HK-2 (cell line): ENCODE data around the gene SH3BP4.
A peak's percentile ranks its signal among the peaks of the same experiment; 100 is the strongest.

ENCODE experiments used
- DNase-seq: peaks from one replicate; pipeline ENCODE4 v3.0.0-alpha.2; 2018; ENCODE audit not compliant: unreplicated experiment

The SH3BP4 gene

DNA sequence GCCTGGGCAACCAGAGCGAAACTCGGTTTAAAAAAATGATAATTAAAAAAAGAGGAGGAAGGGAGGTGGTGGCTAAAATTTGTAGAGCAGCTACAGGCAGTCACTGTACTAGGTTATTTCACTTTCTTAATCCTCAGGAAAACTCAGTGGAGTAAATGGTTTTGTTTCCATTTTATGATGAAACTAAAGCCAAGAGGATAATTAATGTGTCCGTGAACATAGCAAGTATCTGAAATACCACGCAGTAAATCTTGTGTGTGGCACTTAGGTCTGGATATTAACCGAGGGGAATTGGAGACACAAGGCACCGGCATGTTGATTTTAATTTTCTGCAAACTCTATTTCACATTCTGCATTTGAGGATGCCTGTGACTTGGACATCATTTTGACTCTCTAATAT lies 14.5 kb downstream of the SH3BP4 start:
- DNase-seq: no peak

DNA sequence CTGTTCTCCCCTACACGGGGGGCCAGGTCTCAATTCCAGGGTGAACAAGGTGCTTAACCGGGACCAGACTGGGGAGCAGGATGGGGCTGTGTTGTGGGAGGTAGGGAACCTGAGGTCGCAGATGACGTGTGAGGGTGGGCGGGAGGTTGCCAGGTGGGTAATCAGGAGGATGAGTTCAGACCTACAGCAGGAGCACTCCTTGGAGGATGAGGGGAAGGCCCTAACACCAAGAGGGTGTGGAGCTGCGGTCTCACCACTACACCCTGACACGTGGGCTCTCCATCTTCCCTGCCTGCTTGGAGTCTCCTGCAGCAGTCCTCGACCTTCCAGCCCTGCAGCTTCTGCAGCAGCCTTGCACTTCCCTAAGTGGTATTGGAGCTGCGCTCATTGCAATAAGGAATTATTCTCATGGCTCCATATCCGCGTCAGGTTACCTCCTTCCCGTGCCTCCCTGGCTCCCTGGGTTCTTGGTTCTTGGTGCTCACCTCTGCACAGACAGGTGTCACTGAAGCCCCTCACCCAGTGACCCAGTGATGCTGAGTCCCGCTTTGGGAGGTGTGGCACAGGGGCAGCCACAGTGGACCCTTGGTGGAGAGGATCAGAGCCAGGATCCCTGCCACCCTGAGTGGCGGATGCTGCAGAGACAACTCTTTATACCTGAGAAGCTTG lies 15.5 kb downstream of the SH3BP4 start:
- no peak for DNase-seq

DNA sequence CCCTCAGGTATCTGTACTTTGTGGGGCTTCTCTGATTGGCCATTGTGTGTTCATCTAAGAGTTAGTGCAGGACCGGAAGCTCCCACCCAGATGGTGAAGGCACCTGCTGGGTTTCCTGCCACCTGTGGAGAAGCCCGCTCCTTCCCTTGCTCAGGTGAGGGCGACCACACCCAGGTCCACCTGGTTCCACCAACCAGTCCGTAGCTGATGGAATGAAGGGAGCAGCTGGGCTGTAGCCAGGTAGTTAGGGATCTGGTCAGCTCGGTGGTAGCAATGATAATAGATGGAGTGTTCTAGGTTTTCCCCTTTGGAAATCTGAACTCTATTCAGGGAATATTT lies 16.0 kb downstream of the SH3BP4 start:
- no peak for DNase-seq

DNA sequence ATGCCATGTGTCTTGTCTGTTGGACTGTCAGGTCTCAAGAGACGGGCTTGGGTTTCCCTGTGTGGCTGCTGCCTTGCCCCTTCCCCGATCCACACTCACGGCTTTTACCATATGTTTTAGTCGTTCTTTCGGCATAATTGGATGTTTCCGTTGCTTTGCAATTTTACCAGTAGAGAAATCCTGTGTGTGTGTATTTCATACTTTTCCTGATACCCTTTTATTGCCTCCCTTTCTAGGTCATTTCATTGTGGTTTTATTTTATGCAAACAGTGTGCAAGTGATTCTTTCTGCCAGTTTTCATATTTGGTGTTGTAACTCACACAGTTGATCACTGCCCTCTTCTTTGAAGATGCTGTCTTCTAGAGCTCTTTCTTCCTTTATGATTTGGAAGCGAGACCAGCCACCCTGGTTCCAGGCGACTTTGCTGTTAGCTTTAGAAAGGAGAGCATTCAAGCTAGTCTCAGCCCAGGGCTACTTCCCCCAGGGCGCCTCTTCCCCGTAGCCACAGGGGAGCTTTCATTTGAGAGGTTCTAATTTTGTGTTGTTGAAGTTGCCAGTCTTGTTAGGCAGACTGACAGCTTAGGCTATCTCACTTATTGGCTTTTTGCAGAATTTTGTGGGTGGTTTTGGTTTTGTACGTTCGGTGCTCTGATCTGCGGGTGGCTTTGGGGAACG lies 17.0 kb downstream of the SH3BP4 start:
- DNase-seq: no peak

DNA sequence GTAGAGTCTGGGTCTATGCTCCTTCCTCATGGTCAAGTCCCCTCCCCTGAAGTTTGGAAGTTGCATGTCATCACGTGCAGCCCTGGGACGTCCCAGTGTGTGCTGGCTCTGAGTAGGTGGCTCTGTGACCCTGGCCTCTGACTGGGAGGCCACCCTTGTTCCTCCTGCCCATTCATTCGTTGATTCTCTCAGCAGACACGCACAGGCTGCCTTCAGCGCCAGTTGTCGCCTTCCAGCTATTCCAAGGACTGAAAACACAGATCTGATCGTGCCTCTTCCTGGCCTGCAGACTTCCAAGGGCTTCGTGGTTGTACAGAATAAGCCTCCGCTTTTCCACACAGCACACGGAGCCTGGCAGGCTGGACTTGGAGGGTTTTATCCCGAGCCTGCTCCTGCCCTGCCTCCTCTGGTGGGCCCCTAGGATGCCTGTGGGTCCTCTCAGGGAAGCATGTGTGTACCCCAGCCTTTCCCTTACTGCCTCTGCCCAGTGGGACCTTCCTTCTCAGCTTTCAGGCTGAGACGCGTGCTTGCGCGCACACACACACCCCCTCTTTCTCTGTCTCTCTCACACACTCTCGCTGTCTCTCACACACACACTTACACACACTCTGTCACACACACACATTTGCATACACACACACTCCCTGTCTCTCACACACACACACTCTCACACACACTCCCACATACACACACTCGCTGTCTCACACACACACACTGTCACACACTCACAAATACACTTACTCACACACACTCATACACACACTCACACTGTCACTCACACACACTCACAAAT lies 17.7 kb downstream of the SH3BP4 start:
- no peak for DNase-seq

DNA sequence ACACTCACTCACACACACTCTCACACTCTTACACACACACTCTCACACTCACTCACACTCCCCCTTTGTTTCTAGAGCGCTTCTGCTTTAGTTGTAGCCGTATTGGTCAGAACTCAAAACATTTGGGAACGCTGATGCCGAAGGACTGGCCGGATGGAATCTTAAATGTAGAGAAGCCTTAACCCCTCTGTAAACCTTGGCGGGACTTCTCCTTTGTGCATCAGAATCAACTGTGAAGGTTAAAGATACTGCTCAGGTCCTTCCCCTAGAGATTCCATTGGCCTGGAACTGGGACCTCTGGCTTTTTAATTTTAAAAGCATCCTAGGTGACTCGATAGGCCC lies 18.3 kb downstream of the SH3BP4 start:
- DNase-seq: no peak

DNA sequence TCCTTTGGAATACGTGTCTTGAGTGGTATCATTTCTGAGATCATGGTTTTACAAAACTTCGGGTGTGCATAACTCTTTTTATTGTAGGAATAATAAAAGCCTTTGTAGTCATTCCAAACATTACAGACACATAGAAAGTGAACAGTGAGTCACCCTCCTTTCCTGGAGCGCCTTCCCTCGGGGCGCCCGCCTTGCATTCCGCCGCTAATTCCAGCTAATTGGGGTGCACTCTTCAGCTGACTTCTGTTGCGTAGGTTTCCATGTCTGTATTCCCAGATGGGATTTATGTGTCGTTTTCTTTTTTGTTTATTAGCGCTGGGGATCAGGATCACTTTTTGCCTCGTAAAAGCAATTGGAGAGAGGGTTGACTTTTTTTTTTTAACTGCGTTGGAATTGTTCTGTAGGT lies 18.7 kb downstream of the SH3BP4 start:
- DNase-seq: no peak

DNA sequence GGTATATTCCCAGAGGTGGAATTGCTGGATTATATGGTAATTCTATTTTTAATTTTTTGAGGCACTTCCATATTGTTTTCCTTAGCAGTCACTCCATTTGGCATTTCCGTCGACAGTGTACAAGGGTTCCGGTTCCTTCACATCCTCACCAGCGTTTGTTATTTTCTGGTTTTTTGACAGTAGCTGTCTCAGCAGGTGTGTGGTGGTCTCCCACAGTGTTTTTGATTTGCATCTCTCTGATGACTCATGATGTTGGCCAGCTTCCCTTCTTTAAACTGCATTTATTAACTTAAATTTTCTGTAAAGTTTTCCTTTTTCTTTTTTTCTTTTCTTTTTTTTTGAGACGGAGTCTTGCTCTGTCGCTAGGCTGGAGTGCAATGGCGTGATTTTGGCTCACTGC lies 19.7 kb downstream of the SH3BP4 start:
- no peak for DNase-seq

DNA sequence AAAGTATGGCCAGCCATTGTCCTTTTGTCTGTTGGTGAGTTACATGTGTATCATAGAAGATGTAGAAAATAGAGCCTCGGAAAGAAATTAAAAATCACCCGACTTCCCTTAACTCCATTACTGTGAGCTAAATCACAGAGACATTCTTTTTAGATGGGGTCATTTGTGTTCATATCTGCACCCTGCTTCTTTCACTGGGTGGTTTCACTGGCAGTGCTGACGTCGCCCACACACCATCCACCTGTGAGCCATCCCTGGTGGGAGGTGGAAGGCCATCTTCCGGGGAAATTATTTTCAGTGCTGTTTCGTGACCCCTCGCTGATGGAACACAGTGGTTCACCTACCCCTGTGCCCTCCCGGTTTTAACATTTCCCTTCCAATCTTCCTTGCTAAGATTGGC lies 21.2 kb downstream of the SH3BP4 start:
- DNase-seq: no peak

DNA sequence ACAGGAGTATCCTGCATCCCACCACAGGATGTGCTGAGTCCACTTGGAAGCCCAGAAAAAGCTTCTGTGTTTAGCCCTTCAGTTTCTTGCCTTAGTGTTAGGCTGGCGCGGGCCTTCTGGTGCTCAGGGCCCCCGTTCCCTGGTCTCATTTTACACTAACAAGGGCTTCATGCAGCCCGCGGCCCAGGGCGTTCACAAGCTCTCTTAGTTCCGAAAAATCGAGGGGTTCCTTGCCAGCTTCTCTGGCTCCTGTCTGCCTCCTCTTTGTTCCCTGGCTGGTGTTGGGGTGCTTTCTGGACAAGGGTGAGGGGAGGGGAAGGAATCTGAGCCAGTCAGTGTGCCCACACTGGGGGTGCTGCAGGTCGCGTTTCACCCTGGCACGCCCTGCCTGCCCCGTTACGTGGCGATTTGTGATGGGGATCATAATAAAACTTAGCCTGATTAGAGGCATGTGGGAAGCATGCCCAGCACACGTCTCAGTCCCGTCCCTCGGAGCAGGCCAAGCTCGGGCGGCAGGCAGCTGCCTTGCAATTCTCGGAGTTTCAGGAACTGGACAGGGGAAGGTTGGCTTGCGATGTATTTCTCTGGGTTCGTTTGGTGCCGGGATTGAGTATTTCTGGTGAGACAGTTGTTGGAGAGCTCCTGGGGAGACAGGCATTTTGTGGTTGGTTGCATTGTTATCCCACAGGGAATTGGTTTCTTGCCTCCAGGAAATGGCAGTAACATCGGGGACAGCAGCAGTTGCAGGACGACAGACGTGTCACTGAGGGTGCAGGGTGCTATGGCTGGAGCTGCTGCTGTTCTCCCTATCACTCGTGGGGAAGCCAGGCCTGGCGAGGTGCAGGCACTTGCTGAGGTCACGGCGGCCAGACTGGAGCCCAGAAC lies 22.9 kb downstream of the SH3BP4 start:
- no peak for DNase-seq

DNA sequence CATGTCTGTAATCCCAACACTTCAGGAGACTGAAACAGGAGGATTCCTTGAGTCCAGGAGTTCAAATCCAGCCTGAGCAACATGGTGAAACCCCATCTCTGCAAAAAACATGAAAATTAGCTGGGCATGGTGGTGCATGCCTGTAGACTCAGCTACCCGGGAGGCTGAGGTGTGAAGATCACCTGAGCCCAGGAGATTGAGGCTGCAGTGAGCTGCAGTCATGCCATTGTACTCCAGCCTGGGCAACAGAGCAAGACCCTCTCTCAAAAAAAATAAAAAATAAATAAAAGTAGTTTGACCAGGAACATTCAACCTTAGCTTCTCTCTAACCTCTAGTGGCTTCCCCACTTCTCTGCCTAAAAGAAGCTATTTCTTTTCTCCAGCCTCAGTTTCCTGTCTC lies 23.8 kb downstream of the SH3BP4 start:
- no peak for DNase-seq

DNA sequence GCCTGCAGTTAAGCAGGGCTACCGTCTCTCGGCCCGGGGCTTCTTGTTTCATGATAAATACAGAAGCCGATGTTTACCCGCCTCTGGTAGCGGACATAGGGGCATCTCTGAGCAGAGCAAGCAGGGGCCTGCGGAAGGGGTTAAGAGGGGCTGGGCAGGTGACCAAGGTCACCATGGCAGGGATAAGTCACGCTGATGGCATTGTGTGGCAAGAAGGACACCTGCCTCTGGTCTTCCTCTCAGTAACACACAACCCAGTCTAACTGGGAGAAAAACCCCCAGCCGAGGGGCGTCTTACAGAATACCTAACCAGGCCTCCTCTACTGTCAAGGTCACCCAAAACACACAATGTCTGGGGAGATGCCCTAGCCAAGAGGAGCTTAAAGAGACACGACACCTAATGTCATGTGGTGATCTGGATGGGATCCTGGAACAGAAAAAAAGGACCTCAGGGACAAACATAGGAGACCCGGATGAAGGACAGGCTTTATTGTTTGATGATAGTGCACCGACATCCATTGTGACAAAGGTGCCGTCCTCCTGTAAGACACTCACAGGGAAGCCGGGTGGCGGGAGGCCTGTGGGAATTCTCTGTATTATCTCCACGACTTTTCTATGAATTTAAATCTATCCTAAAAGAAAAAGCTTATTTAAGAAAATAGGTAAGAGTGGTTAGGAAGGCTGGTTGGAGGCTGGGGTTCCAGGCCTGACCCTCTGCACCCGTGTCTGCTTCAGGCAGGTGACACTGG lies 24.8 kb downstream of the SH3BP4 start:
- no peak for DNase-seq

DNA sequence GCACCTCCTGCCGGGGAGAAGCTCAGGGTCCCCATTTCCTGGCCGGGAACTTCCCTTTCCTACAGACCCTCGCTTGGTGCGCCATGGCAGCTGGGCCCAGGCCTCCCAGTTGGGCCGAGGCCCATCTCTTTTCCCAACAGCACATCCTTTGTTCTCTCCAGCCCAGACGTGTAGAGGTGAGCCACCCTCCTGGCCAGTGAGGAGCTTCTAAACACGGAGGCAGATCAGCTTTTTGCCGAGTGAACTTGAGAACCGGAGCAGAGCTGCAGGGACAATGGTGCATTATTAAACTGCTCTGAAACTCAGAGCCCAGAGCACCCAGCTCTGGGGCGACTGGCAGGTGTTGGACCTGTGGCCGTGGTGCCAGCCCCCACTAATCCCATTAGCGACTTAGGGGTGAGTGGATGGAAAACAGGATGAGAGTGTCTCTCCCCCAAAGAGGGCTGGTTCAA lies 25.4 kb downstream of the SH3BP4 start:
- no peak for DNase-seq

DNA sequence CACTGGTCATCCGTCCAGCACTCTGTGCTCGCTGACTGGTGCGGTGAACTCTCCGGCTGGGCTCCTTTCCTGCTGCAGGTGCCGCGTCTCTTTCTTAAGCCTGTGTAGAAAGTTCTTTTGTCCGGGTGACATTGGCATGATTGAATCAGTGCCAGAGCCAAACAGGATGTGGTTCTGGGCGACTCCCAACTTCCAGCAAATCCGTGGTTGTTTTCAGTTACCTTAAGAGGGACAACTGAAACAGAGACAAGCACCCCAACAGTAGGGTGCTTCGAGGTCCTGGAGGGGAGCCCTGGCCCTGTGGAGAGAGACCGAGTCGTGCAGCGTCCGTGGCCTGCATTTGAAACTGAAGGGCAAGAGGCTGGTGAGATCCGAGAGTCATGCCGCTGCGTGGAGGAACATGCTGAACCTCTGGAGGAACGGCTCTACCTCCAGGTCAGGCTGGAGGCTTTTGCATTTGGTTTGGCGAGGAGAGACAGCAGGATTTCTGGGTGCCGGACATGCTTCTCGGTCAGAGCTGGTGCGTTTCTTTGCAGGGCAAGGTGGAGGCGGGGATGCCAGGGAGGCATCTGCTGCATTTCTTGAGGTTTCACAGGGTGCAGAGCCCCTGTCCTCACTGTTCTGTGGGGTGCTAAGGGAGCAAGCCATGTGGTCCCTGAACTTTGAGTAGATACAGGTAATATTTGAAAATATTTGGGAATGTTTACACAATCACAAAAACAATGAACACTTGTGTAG lies 26.8 kb downstream of the SH3BP4 start:
- peak; percentile 26 for DNase-seq

DNA sequence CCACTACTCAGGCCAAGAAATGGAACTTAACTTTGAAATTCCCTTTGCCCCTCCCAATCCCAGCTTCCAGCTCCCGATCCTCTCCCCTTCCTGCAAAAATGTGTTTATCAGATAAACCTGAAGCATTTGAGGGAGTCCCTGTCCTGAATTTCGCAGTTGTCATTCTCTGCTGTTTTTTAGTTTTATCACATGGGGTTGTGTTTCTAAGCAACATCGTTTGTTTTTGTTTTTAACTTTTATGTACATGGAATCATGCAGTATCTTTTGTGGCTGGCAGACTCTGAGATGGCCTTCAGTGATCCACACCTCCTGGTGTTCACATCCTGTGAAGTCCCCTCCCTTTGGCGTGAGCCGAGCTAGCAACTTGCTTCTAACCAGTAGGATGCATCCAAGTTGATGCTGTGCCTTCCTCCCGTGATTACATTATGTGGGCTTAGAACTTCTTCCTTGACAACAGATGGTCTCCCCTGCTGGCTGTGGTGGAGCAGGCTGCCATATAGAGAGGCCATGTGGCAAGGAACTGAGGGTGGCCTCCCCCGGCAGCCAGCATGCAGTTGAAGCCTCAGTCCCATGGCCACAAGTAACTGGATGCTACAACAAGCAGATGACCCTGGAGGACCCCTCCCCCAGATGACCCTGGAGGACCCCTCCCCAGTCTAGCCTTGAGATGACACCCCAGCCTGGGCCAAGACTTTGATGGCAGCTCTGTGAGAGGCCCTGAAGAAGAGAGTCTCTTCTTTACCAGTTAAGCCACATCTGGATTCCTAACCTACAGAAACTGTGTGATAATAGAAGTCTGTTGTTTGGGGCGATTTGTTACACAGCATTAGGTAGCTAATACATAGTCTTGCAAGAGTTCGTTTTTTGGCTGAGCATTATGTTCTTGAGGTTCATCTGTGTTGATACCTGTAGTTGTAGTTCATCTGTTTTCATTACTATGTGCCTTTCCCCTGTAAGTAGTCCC lies 27.7 kb downstream of the SH3BP4 start:
- no peak for DNase-seq

DNA sequence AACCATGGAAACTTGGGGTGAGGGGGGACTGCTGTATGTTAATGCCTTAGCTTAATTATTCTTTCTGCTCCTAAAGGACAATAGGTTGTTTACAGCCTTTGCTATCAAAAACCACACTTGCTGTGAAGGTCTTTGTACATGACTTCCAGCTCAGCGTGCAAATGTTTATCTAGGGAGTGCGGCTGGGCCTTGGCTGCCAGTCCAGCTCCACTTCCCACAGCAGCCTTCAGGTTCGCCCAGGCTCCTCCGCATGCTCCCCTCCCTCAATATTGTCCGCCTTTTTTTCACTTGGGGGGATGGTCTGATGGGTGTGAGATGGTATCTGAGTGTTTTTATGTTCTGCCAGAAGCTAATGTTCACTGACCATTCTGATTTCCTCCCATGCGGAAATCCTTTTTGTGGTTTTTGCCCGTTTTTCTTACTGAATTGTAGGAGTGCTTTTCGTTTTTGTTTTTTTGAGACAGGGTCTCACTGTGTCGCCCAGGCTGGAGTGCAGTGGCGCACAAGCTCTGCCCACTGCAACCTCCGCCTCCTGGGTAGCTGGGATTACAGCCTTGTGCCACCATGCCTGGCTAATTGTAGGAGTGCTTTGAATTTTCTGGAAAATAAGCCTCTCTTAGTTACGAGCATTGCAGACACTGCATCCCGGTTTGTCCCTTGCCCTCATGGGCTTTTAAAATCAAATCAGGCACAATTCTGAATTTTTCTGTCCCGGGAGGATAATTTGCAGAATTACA lies 28.8 kb downstream of the SH3BP4 start:
- peak; percentile 60 for DNase-seq

DNA sequence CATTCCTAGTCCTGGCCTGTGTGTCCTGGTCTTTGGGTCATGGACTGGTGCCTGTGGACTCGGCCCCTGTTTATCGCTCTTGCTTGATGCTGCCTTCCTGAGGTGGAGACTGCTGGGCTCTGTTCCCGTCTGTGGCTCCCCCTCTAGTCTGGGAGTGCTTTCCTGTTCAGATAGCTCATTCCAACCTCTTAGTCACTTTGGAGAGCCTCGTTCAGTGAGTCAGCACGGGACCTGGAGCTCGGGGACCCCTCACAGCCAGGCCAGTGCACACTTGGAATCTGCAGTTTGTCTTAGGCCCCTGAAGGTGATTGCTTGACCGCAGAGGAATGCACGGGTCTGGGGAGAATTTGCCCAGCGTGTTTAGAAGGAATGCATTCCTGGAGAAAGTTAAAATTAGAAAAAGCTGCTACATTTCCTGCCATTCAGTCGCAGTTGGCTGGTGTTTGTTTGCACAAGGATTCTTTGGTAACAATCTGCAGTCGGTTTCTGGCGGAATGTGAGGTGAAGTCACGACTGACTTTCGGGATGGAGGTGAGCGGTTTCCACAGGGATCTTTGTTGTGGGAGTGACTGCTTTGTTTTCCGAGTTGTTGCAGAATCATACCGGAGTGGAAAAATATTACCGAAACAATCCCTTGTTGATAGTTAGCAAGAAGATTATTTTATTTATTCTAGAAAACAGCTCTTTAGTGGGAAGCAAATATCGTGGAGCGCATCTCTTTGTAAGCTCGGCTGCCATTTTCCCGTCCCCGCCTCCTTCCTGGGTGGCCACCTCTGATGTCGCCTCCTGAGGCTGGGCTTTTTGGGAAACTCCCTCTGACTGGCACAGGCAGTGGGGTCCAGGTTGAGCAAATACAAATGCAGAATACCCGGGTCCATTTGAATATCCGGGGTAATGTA lies 29.6 kb downstream of the SH3BP4 start:
- peak; percentile 96 for DNase-seq
